GM18508 (cell line): ENCODE measurements around the gene SERPINE2.

Experiments used
- ATAC-seq: cut with Tn5 transposase; IDR thresholded peaks from one replicate; pipeline ENCODE4 v1.9.1; 2021; ENCODE audit warnings: moderate number of reproducible peaks; ENCODE audit not compliant: insufficient read depth, unreplicated experiment

Gene SERPINE2

DNA sequence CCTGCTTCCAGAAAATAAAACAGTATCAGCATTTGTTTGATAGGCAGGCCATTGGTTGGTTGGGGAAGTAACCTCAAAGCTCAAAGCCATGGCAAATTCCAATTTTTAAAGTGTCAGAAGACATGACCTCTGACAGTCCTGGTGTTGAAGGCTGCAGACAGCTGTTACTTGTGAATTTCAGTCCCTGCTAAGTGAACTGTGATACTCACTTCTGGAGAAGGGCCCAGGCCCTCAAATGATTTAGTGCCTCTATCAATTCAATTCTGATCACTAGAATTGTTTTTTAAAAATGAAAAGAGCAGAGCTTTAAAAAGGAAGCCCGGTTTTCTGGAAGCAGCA is 58.7 kb downstream of the SERPINE2 start:
- ATAC-seq: no peak

DNA sequence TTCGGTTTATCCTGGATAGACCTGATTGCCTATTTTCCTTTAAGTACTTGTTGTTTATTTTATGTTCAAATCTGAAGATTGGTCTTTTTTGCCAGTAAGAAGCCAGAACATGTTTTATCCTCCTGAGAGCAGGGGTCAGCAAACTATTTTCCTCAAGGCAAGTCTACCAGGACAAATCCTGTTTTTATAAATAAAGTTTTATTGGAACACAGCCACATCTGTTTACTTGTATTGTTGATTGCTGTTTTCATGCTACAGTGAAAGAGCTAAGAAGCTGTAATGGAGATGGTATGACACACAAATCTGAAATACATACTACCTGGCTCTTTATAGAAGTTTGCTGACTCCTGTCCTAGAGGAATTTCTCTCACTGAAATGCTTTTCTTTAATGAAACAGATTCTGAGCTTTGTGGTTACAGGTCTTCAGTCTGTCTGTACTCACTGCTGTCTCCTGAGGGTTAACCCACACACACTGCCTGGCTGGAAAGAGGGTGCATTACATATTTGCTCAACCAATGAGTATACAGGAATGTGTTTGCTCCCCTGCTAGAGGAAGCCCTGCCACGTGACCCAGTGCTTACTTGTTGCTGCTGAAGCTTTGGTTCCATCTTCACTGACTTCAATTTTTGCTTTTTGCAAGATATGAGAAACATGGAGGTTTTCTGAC is 59.2 kb downstream of the SERPINE2 start:
- ATAC-seq: no peak

DNA sequence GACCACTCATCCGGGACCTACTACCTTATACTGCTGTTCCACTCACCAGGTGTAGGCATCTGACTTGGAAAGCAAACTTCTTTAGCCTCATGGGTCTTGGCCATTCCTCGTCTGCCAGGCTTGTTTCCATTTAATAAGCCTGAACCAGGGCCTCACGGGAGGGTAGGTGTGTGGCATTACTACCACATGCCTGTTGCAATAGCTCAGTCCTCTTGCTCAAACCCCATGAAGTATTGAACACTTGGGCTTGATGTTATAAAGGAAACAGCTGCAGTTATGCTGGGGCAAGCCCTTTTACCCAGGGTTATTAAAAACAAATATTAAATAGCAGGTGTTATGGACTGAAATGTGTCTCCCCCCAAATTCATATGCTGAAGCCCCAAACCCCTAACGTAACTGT is 60.6 kb downstream of the SERPINE2 start:
- no peak for ATAC-seq

DNA sequence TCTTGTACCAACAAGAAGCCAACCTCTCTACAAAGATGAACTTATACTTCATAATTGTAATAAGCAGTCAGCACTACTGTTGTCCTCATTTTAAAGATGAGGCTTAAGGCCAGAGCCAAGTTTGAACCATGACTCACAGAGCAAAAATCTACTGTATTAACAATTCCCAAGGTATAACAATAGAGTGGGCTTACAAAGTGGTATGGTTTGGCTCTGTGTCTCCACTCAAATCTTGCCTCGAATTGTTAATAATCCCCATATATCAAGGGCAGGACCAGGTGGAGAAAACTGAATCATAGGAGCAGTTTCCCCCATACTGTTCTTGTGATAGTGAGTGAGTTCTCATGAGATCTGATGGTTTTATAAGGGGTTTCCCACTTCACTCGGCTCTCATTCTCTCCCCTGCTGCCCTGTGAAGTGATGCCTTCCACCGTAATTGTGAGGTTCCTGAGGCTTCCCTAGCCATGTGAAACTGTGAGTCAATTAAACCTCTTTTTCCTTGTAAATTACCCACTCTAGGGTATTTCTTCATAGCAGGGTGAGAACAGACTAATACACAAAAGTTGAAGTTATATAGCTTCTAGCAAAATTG is 62.4 kb downstream of the SERPINE2 start:
- ATAC-seq: no peak

DNA sequence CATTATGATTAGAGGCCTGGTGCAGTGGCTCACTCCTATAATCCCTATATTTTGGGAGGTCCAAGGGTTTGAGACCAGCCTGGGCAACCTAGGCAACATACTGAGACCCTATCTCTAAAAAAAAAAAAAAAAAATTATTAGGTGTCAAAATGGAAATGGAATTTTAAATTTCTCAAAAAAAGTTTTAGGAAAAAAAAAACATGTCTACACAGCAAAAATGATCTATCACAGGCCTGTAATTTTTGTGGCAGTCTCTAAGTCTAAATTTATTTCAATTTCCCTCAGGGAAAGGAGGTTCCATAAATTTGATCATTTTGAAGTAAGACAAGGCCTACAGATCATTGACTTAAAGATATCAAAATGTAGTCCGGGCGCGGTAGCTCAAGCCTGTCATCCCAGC is 65.5 kb downstream of the SERPINE2 start:
- ATAC-seq: no peak

DNA sequence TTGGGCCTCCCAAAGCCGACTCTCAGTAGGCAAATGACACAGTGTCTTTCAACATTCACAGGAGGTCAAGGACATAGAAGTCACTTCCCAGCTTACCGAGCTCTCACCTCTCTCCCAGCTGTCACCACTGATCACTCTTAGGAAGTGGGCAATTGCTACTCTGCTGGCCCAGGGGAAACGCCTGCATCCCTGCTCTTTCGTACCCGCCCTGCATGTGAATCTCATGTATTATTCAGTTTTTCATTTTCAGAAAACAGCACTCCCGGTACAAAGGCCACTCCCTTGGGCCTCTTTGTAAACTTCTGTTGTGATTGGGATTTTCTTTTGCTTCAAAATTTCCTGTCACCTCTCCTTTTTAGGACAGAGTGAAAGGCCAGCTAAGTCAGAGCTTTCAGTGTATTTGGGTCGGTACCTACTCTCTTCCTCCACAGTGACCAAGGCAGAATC is 66.4 kb downstream of the SERPINE2 start:
- ATAC-seq: no peak

DNA sequence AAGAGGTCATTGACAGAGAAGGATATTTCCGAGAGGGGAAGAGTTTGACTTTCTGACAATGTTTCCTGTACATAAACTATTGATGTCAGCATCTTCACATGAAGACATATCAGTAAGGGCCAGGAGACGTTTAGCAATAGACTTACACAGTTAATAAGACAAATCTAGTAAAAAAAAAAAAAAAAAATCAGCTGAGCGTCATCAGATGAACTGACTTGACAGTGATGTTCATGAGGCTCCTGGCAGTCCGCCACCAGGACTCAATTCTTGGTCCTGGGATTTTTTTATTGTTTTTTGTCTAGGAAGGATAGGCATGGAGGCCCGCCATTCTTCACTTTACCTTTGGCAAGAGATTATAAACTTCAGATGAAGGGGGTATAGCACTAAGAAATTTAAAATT is 67.4 kb downstream of the SERPINE2 start:
- no peak for ATAC-seq

DNA sequence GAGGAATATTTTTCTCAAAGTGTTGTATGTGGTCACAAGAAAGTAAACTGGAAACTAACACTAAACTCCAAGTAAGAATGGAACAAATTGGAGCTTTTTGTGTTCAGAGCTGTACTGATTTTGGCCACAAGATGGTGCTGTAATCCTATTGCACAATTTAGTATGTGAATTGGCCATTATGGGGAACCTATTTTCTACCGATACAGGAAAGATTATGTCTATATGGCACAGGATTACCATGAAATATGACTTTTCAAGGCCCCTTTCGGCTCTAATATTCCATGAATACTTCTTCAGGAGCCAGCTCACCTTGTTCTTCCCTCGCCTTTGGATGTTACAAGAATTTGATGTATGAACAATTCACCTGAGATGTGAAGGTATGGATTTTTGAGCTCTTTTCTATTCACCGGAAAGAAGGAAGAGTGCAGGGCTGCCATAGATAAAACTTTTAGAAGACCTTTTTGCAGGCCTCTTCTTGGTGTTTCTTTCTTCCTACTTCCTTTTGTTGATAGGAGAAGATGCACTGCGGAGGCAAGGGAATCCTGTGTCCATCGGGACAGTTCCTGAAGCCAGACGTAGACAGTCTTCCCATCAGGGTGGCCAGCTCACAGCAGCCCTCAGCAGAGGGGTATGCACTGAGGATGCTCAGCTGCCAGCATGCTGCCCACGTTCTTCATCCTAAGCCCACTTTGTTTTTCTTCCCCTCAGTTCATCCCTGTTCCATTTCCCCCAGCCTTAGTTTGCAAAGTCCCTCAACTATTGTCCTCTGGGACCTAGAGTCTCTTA is 68.5 kb downstream of the SERPINE2 start:
- ATAC-seq: peak; percentile 66

DNA sequence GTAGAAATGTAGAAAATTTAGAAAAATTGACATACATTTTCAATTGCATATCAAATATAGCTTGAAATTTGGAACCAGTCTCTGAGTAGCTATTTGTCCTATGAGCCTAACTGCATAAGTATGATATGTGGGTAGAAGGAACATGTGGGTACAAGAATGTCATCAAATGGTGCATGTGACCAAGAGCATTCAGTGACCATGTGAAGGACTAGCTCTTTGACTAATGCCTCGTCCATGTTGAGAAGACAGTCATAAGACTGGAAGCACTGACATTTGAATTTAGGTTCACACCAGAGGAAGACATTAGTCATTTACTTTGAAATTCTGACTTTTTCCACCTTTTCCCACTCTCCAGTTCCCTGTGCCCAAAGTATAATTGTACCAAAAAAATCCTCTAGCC is 69.2 kb downstream of the SERPINE2 start:
- peak; percentile 10 for ATAC-seq

DNA sequence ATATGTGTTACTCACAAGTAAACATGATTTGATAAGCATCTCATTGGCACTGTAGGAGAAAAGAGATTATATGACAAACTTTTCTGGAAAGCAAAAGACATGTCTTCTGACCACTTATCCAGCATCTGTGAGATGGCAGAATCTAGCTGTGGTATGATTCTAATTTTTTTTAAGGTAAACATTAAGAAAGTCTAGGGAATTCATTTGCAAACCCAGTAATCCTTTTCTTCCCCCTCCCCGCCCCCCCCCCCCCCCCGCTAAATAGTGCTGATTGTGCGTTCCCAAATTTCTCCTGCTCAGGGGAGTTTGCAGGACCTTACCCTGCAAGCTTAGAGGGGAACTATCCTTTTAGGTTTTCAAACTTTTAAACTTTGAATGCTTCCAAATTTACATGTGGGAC is 69.8 kb downstream of the SERPINE2 start:
- ATAC-seq: no peak

DNA sequence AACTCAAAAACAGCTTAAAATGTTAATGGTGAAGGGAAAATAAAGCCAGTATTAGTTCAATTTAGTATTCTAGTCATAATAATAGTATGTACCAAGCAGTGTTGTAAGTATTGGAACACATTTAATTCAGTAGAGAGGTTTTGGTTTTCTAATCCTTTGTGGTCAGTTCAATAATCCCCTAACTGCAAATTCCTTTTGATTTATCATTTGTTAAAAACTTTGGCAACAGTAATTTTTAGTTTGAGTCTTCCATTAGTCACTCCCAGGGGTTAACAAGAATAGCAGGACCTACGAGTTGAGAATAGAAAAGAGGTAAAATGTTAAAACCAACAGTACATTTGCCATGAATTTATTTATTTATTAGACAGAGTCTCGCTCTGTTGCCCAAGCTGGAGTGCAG is 71.1 kb downstream of the SERPINE2 start:
- no peak for ATAC-seq

DNA sequence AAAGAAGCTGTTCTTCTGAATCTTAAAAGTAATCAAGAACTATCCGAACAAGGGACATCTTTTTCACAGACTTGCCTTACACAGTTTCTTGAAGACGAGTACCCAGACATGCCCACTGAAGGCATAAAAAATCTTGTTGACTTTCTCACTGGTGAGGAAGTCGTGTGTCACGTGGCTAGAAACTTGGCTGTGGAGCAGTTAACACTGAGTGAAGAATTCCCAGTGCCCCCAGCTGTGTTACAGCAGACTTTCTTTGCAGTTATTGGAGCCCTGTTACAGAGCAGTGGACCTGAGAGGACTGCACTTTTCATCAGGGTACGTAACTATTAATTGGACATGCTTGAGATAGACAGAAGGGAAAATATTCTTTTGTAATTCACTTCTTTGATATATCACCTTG is 79.4 kb downstream of the SERPINE2 start:
- ATAC-seq: no peak

DNA sequence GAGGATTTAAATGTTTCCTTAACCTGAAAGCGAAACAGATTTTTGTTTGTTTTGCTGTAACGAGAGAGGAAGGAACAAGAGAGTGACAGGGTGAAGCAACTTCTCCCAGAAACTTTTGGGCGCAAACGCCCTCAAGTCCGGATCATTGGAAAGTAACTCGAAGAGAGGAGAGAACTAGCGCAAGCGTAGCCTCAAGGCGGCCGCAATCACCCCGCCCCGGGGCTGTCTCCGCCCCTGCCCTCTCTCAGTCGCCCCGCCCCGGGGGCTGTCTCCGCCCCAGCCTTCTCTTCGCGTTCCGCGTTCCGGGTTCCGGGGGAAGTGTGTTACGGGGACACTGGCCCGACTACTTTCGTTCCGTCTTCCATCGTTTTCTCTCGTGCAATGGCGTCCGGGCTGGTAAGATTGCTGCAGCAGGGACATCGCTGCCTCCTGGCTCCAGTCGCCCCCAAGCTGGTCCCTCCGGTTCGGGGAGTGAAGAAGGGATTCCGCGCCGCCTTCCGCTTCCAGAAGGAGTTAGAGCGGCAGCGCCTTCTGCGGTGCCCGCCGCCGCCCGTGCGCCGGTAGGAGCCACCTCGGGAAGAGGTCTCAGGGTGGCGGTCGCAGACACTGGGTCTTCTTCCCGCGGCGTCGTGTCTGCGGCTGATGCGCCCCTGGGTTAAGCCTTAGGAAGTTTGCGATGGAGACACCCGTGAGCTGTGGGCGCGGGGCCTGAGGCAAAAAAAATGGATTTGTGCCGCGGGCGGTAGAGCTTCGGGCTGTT is 81.8 kb downstream of the SERPINE2 start, which contains the start of gene MRPL44:
Gene MRPL44 (plus strand): TSS at position 372 of the 760 bp plus-strand sequence. CDS start 10 bp downstream, at position 382.
- ATAC-seq: peak; percentile 71

DNA sequence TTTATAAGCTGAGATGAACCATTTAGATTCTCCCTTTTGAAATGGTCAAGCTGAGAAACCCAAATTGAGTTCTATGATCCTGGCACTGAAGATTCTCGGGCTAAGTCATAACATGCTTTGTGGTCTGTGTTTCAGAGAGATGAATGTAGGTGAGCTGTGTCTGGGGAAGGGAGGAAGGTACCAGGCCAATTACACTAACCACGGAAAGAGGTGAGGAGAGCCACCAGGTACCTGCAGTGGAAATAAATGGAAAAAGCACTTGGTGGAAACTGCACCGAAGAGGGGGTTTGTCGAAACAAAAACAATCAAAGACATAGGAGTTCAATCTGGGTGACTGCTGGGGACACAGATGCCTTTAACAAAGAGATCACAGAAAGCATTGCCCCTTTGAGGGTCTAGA is 82.8 kb downstream of the SERPINE2 start:
- ATAC-seq: no peak

DNA sequence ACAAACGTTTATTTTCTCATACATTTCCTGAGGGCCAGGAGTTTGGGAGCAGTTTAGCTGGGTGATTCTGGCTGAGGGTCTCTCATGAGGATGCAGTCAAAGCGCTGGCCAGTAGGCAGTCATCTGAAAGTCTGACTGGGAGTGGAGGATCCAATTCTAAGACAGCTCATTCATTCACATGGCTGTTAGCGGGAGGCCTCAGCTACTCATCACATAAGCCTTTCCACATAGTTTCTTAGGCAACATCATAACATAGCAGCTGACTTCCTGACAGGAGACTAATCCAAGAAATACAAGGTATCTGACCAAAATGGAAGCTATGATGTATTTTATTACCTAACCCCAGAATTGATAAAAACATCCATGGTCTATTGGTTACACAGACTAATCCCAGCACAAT is 84.7 kb downstream of the SERPINE2 start:
- ATAC-seq: no peak

DNA sequence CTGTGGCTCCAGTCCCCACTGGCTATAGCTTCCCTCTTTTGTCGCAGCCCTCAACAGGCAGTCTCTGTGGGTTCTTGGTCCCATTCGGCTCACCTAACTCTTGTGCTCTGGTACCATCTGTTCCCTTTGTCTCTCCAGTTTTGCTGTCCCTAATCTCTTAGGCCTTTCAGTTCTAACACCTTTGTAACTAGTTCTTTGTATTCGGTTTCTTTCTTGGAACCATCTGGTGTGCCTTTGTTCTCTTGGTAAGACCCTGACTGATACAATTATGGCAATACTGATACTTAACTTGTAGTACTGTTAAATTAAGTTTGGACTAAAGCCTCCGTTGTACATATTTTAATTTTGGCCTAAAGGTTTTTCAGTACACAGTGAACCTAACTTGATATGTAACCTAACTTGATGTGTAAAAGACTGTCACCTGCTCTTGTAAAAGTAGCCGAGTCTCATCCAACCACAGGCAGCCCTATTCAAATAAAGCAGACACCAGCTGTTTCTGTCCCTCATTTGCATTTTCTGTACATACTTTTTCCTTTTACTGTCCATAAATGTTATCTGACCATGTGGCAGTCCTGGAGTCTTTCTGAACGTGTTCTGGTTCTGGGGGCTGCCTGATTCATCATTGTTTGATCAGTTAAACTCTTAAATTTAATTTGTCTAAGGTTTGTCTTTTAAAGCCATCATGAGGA is 86.7 kb downstream of the SERPINE2 start:
- no peak for ATAC-seq

DNA sequence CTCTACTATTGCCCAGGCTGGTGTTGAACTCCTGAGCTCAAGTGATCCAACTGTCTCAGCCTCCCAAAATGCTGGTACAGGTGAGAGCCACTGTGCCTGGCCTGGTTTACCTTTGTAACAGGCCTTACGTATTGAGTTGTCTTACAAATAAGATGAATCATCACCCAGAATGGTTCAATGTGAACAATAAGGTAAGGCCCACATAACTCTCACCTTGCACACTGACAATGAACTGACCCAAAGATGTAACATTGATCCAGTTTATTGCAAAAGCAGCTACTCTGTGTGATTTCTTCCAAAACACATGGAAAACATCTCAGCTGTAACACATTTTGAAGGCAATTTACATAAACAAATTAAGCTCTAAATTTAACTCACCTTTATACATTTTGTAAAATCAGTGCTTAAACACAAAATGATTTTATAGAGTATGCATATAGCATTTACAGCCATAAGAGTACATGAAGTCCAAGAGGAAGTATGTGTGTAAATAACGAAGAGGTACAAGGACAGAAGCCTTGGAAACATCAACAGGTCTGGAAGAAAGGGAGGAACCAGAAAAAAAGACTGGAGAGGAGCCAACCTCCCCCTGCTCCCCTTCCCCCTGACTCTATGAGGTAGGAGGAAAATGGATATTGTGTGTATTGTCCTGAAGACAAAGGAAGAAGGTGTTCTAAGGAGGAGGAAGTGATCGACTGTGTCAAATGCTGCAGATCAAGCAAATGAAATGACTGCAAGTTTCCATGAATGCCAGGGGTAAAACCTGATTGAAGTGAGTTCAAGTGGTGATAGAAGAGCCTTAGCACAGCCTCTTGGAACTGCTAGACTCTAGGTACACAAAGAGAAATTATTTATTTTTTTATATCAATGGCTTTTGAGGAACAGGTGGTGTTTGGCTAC is 88.4 kb downstream of the SERPINE2 start:
- no peak for ATAC-seq

DNA sequence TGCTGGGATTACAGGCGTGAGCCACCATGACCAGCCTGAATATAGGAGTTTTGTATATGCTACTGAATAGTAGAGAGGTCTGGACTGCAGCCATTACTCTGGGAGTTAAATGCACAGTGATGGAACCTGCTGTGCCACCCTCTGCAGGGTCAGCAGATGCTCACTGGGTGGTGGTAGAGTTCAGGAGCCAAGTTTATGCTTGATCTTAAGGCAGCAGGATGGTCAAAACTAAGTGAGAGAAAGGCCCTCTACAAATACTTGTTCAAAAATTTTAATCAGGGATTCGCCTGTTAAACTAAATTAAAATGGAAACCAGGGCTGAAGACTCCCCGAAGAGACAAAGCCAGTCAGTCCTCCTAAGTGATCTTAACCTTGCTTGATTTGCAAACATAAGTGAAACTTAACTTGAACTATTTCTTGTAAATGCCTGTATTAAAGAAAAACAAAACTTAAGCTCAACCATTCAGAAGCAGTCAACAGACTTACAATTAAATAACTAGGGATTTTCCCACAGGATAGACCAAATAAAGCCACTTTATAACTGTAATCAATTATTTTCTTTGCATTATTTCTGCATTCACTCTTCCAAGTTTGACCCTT is 89.7 kb downstream of the SERPINE2 start:
- no peak for ATAC-seq

DNA sequence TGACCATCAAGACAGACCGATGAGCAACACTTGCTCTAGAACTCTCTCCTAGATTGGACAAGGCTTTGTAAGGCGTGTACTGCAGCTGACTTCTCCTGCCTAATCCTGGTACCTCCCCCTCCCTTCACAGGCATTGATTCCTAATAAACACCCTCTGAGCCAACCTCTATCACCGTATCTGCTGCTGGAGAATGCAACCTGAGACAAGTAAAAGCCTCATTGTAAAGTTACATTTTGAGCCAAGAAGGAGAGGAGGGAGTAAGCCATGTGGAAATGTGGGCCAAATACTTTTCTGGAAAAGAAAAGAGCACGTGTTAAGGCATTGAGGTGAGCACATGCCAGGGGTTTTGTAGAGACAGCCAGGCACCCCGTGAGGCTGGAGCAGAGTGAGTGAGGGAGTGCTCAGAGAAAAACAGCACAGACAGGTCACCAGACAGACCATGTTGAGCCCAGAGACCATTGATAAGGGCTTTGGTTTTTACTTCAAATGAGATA is 91.3 kb downstream of the SERPINE2 start:
- ATAC-seq: no peak
